ENCODE data around the gene CPN1. TPM values are rescaled to one million over a fixed set of nuclear protein-coding genes. Genes with fewer than 3 reads are reported as not detected.

CPN1 gene
- total RNA-seq, 1 experiment from 2014 or later: 24.9 TPM

DNA sequence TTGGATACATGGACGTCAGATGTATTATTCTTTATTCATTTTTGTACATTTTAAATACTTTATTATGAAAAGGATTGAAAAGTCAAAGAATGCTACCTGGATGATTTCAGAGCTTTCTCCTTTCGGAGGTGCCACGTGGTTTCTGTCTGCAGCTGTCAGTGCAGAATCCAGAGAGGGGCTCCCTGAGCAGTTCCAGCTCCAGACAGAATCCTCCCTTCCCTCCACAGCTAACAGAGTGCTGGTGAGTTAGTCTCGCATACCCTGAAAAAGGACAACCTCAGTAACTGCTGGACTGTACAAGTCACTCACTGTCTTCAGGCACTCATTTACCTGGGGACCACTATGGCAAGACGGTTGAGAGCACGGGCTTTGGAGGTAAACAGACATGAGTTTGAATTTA is 82.8 kb downstream of the CPN1 start:
- POLR2A ChIA-PET: no interaction called here

GRCh38 chr10:99996671-99997648 is 84.7 kb downstream of the CPN1 start:
- Histone ChIP-seq H3K4me1 (0 out of 2 replicates have a peak, but pooled peaks cover 6% of the 10 kb centered on the region), H3K36me3 (ENCODE audit: control insufficient read depth, insufficient read depth, low read length) (no peaks in the 10 kb centered on the region), H3K4me3 (ENCODE audit: low read depth, low read length) (no peak overlapping the region), H3K27me3 (replicated peaks; ENCODE audit: control insufficient read depth, insufficient read depth, low read length) (no peaks in the 10 kb centered on the region), H3K9me3 (no peaks in the 10 kb centered on the region)
- ChIA-PET CTCF (interaction anchor here (1.7 kb wide), 1 partner anchor 12 kb away, joined by 4 read pairs; the partner anchor contains the start of gene DNMBP), POLR2A (no interaction called here)
- Mint-ChIP-seq H3K36me3 (ENCODE audit: insufficient read depth, unreplicated experiment) (peaks cover 6% of the 10 kb centered on the region), H3K4me3 (ENCODE audit: unreplicated experiment) (no peak overlapping the region), H3K9me3 (ENCODE audit: unreplicated experiment) (no peaks in the 10 kb centered on the region), H3K27ac (ENCODE audit: unreplicated experiment) (no peak overlapping the region), H3K4me1 (ENCODE audit: low read depth, unreplicated experiment) (peaks cover 8% of the 10 kb centered on the region), H3K27me3 (ENCODE audit: insufficient read depth, unreplicated experiment) (no peaks in the 10 kb centered on the region)
- no peak for TF ChIP-seq CTCF (IDR thresholded peaks at IDR 0.05; ENCODE audit: insufficient read depth in 1 of 2, low read depth in 1 of 2, low read length in 1 of 2, severe bottlenecking in 1 of 2, unreplicated experiment in 1 of 2)
- no peak for DNase-seq
- BruUV-seq (replicated peaks): no TSS peak
- intact Hi-C loops (cut with micrococcal nuclease; ENCODE audit: unreplicated experiment): no loop called here

More for the DNA sequence above, 82.8 kb downstream of the CPN1 start:
- Histone ChIP-seq H3K9me3 (no peaks in the 10 kb centered on the region), H3K4me3 (ENCODE audit: low read depth, low read length) (no peak overlapping the region), H3K4me1 (0 out of 2 replicates have a peak, but pooled peaks cover 6% of the 10 kb centered on the region), H3K36me3 (ENCODE audit: control insufficient read depth, insufficient read depth, low read length) (no peaks in the 10 kb centered on the region), H3K27me3 (replicated peaks; ENCODE audit: control insufficient read depth, insufficient read depth, low read length) (no peaks in the 10 kb centered on the region)
- TF ChIP-seq CTCF (IDR thresholded peaks at IDR 0.05; ENCODE audit: insufficient read depth in 1 of 2, low read depth in 1 of 2, low read length in 1 of 2, severe bottlenecking in 1 of 2, unreplicated experiment in 1 of 2): no peak
- no peaks in the 10 kb centered on the region for H3K27me3 Mint-ChIP-seq (ENCODE audit: insufficient read depth, unreplicated experiment)
- H3K4me3 Mint-ChIP-seq (ENCODE audit: unreplicated experiment): no peak overlapping the region
- H3K27ac Mint-ChIP-seq (ENCODE audit: unreplicated experiment): no peak overlapping the region
- CTCF ChIA-PET: interaction anchor here (1.1 kb wide), 1 partner anchor 11 kb away, joined by 5 read pairs; the partner anchor contains the start of gene DNMBP
- H3K36me3 Mint-ChIP-seq (ENCODE audit: insufficient read depth, unreplicated experiment): peaks cover 6% of the 10 kb centered on the region
- H3K4me1 Mint-ChIP-seq (ENCODE audit: low read depth, unreplicated experiment): peaks cover 8% of the 10 kb centered on the region
- no TSS peak for BruUV-seq (replicated peaks)
- intact Hi-C loops (cut with micrococcal nuclease; ENCODE audit: unreplicated experiment): no loop called here
- DNase-seq: no peak
- H3K9me3 Mint-ChIP-seq (ENCODE audit: unreplicated experiment): no peaks in the 10 kb centered on the region

DNA sequence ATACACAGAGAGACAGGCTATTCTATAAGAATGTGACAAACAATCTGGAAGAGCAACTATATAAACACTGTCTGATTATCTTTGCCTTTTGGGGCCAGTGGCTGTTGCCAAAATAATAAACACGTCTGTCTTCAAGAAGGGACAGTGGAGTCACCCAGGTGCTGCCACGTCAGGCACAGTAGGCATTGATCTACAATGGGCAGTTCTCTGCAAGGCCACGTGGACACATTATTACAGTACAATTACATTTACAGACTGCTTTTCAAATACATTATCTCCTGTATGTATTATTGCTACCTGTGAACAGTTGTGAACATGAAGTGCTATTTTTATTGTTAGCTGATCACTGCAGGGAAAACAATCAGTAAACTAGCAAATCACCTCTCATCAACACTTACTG is 86.0 kb downstream of the CPN1 start:
- no peak overlapping the region for H3K27ac Mint-ChIP-seq (ENCODE audit: unreplicated experiment)
- CTCF ChIA-PET: interaction anchor here (1.4 kb wide), 1 partner anchor 14 kb away, joined by 4 read pairs; the partner anchor contains the start of gene DNMBP
- DNase-seq: no peak
- intact Hi-C loops (cut with micrococcal nuclease; ENCODE audit: unreplicated experiment): no loop called here
- H3K4me1 Mint-ChIP-seq (ENCODE audit: low read depth, unreplicated experiment): peaks cover 8% of the 10 kb centered on the region
- BruUV-seq (replicated peaks): no TSS peak
- Histone ChIP-seq H3K4me3 (ENCODE audit: low read depth, low read length) (no peak overlapping the region), H3K36me3 (ENCODE audit: control insufficient read depth, insufficient read depth, low read length) (no peaks in the 10 kb centered on the region), H3K9me3 (no peaks in the 10 kb centered on the region), H3K4me1 (0 out of 2 replicates have a peak, but pooled peaks cover 6% of the 10 kb centered on the region), H3K27me3 (replicated peaks; ENCODE audit: control insufficient read depth, insufficient read depth, low read length) (no peaks in the 10 kb centered on the region)
- POLR2A ChIA-PET: interaction anchor here (0.6 kb wide), 1 partner anchor 47 kb away, joined by 5 read pairs; no protein-coding TSS in a partner anchor
- H3K4me3 Mint-ChIP-seq (ENCODE audit: unreplicated experiment): no peak overlapping the region
- no peaks in the 10 kb centered on the region for H3K27me3 Mint-ChIP-seq (ENCODE audit: insufficient read depth, unreplicated experiment)
- no peak for TF ChIP-seq CTCF (IDR thresholded peaks at IDR 0.05; ENCODE audit: insufficient read depth in 1 of 2, low read depth in 1 of 2, low read length in 1 of 2, severe bottlenecking in 1 of 2, unreplicated experiment in 1 of 2)
- peaks cover 6% of the 10 kb centered on the region for H3K36me3 Mint-ChIP-seq (ENCODE audit: insufficient read depth, unreplicated experiment)
- H3K9me3 Mint-ChIP-seq (ENCODE audit: unreplicated experiment): no peaks in the 10 kb centered on the region

All from Caco-2 (cell line).